A673 (cell line): Measurements from ENCODE around the gene ZNF354C. TPM values are rescaled to one million over a fixed set of nuclear protein-coding genes. Genes with fewer than 3 reads are reported as not detected.

Source experiments
- BruUV-seq: library from RNA; stranded (reverse); fragments of 400-500 nt; replicated peaks from 2 replicates; lab custom pipeline; 2021; lab: Mats Ljungman, UMichigan
- CTCF ChIA-PET: fragments of 300-600 bp; sonication (Branson Sonifier 250); formaldehyde crosslinking; loops from one replicate; lab custom pipeline; 2022; ENCODE audit warnings: antibody characterized with exemption; lab: Charles Lee
- POLR2A ChIA-PET: fragments of 300-600 bp; sonication (Branson Sonifier 250); formaldehyde crosslinking; loops from one replicate; lab custom pipeline; 2022; ENCODE audit warnings: antibody characterized with exemption; ENCODE audit not compliant: low non-redundant PET; lab: Charles Lee
- DNase-seq: peaks from one replicate; pipeline ENCODE4 v3.0.0-alpha.2; 2015; ENCODE audit warnings: low spot score
- H3K27ac ChIP-seq: fragments of 200-600 bp; sonication (generic); 2 replicates; pipeline ENCODE4 v1.5.1; 2016; ENCODE audit warnings: mixed run types, low read depth, mild to moderate bottlenecking, mixed read lengths, antibody characterized with exemption, low read length; ENCODE audit not compliant: poor library complexity, severe bottlenecking
- H3K27me3 ChIP-seq: fragments of 200-600 bp; sonication (generic); replicated peaks from 2 replicates; pipeline ENCODE4 v1.6.1; 2017; ENCODE audit warnings: mixed run types, low read depth, mild to moderate bottlenecking, mixed read lengths, antibody characterized with exemption, low read length; ENCODE audit not compliant: insufficient read depth, poor library complexity
- H3K36me3 ChIP-seq: fragments of 200-600 bp; sonication (generic); 2 replicates; pipeline ENCODE4 v1.6.1; 2016; ENCODE audit warnings: mixed run types, mild to moderate bottlenecking, mixed read lengths, antibody characterized with exemption, low read length; ENCODE audit not compliant: insufficient read depth, poor library complexity, severe bottlenecking
- H3K4me1 ChIP-seq: fragments of 200-600 bp; sonication (generic); 2 replicates; pipeline ENCODE4 v1.6.1; 2017; ENCODE audit warnings: mixed run types, mild to moderate bottlenecking, mixed read lengths, antibody characterized with exemption, low read length; ENCODE audit not compliant: insufficient read depth, poor library complexity, severe bottlenecking
- H3K4me3 ChIP-seq: fragments of 200-600 bp; sonication (generic); 2 replicates; pipeline ENCODE4 v1.5.1; 2016; ENCODE audit warnings: low read depth, mixed run types, mild to moderate bottlenecking, mixed read lengths, low read length; ENCODE audit not compliant: poor library complexity, severe bottlenecking
- H3K9me3 ChIP-seq: fragments of 200-600 bp; sonication (generic); 2 replicates; pipeline ENCODE4 v1.6.1; 2016; ENCODE audit warnings: mixed run types, low read depth, mild to moderate bottlenecking, mixed read lengths, antibody characterized with exemption, low read length; ENCODE audit not compliant: poor library complexity, severe bottlenecking
- CTCF ChIP-seq: fragments of 300-800, 200-600 bp; sonication (generic); conservative IDR thresholded peaks from 2 replicates; pipeline ENCODE4 v1.5.1; 2017; ENCODE audit warnings: low read depth, mild to moderate bottlenecking, antibody characterized with exemption, low read length, moderate library complexity, mixed read lengths
- EZH2 ChIP-seq: fragments of 200-600 bp; sonication (generic); IDR thresholded peaks from 2 replicates; pipeline ENCODE4 v1.6.1; 2017; ENCODE audit warnings: borderline replicate concordance, low read depth, mild to moderate bottlenecking, mixed read lengths, antibody characterized with exemption, low read length; ENCODE audit not compliant: poor library complexity, severe bottlenecking
- intact Hi-C: fragments of 100-400 bp; cut with micrococcal nuclease; formaldehyde crosslinking; loops from one replicate; pipeline ENCODE4 v1.10.0; 2022; ENCODE audit not compliant: unreplicated experiment
- total RNA-seq: library from RNA; stranded (reverse); gene quantifications from 2 replicates; pipeline ENCODE4 v1.2.3, GENCODE V29; 2021

ZNF354C gene
- total RNA-seq, 1 experiment from 2014 or later, result 7.4 TPM

- no peak overlapping the region for H3K4me3 ChIP-seq
- H3K27ac ChIP-seq, result no peak overlapping the region
- no peak for DNase-seq
- no peaks in the 10 kb centered on the region for H3K36me3 ChIP-seq
- ChIA-PET POLR2A (no interaction called here), CTCF (no interaction called here)
- H3K27me3 ChIP-seq, result no peaks in the 10 kb centered on the region
- no TSS peak for BruUV-seq
- no peaks in the 10 kb centered on the region for H3K9me3 ChIP-seq
- intact Hi-C loops, result no loop called here
- no peaks in the 10 kb centered on the region for H3K4me1 ChIP-seq
- TF ChIP-seq CTCF (no peak), EZH2 (no peak)
These were observed 55.8 kb downstream of the ZNF354C start for GRCh38 chr5:179115845-179116524.

DNA sequence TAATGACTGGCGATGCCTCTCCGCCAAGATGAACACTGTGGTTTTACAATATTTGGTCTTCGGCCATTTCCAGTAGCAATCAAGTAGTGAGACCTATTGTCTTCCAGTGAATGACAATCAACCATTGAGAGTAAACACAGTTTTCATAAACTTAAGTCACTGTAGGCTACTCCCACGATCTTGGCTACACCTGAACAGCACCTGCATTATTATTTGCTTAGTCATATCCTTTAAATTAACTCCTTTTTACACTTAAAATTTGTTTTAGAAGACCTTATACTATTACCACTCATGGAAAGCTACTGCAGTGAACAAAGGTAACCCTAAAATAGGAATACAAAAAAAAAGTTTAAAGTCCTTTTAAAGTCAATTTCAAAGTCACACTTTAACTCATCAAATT is 58.2 kb downstream of the ZNF354C start:
- no peak overlapping the region for H3K4me3 ChIP-seq
- H3K27ac ChIP-seq, result no peak overlapping the region
- ChIA-PET CTCF (no interaction called here), POLR2A (no interaction called here)
- H3K36me3 ChIP-seq, result no peaks in the 10 kb centered on the region
- DNase-seq, result no peak
- intact Hi-C loops, result no loop called here
- H3K9me3 ChIP-seq, result no peaks in the 10 kb centered on the region
- no peaks in the 10 kb centered on the region for H3K4me1 ChIP-seq
- no TSS peak for BruUV-seq
- no peaks in the 10 kb centered on the region for H3K27me3 ChIP-seq
- TF ChIP-seq CTCF, result no peak
- TF ChIP-seq EZH2, result no peak

- Histone ChIP-seq H3K27me3 (no peaks in the 10 kb centered on the region), H3K4me1 (no peaks in the 10 kb centered on the region), H3K27ac (no peak overlapping the region), H3K36me3 (no peaks in the 10 kb centered on the region), H3K4me3 (no peak overlapping the region), H3K9me3 (no peaks in the 10 kb centered on the region)
- TF ChIP-seq EZH2, result no peak
- TF ChIP-seq CTCF, result no peak
- no TSS peak for BruUV-seq
- intact Hi-C loops, result no loop called here
- CTCF ChIA-PET, result no interaction called here
- no peak for DNase-seq
- POLR2A ChIA-PET, result no interaction called here
These were observed 58.7 kb downstream of the ZNF354C start for GRCh38 chr5:179118756-179119414.
